ENCODE data around the gene CNTNAP2. TPM values are rescaled to one million over a fixed set of nuclear protein-coding genes. Genes with fewer than 3 reads are reported as not detected.
A peak's percentile ranks its signal among the peaks of the same experiment; 100 is the strongest.

The CNTNAP2 gene
- total RNA-seq, 1 experiment from 2014 or later, result 64.5 TPM

DNA sequence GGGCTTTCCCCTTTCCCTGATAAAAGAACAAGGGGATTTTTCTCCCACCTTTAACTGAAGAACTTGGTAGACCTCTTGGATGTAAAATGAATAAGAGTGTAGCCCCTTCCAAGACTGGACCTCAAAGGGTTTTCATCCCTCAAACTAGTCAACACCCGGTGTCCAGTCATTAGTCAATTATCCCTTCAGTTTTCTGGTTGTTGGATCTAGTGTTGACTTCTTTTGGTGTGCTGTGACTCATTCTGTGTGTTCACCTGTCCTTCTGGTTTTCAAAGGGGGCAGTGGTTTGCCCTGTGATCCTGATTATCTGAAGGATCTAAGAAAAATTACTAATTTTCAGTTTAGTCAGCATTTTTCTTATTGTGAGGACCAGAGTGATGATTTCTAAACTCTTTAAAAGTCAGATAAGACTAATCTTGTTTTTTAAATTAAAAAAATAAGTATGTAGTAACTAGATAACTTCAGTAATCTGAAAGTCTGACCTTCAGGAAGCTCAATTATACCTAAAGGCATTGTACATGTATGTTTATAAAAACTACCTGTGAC is 583.5 kb downstream of the CNTNAP2 start:
- no CpG with 5 or more reads among the region's 1 CpG for WGBS (ENCODE audit: extremely low coverage, insufficient read length, low lambda C conversion rate)
- no peak overlapping the region for H3K23ac ChIP-seq (ENCODE audit: insufficient read length, low read depth, low read length)
- no peak overlapping the region for H2BK5ac ChIP-seq (ENCODE audit: insufficient read length, low read length)
- no peak overlapping the region for H3K27ac ChIP-seq (ENCODE audit: insufficient read length, low read depth, low read length)
- no peak for DNase-seq
- no peak overlapping the region for H2BK12ac ChIP-seq (ENCODE audit: insufficient read length, low read depth, low read length)
- H3K14ac ChIP-seq (ENCODE audit: insufficient read depth, low read length), result no peak overlapping the region
- H3K56ac ChIP-seq (ENCODE audit: insufficient read length, low read depth, low read length), result no peak overlapping the region
- no peaks in the 10 kb centered on the region for H3K4me1 ChIP-seq (ENCODE audit: insufficient read depth, low read length)
- no peaks in the 10 kb centered on the region for H3K79me1 ChIP-seq (ENCODE audit: insufficient read depth, low read depth, low read length, poor library complexity, severe bottlenecking)
- H3T11ph ChIP-seq (ENCODE audit: low read length), result no peak overlapping the region
- H2AK5ac ChIP-seq (ENCODE audit: insufficient read length, low read length), result no peak overlapping the region
- no peak overlapping the region for H3K18ac ChIP-seq (ENCODE audit: insufficient read length, low read depth, low read length)
- Mint-ChIP-seq H3K27ac (peak overlapping the region in 1 of 3 experiments; percentile 28; a peak in 1 of 7 replicates), H3K27me3 (ENCODE audit: low read depth) (no peaks in the 10 kb centered on the region), H3K4me3 (no peak overlapping the region), H3K9me3 (no peaks in the 10 kb centered on the region), H3K36me3 (ENCODE audit: insufficient read depth in 1 of 3, low read depth in 3 of 3) (no peaks in the 10 kb centered on the region), H3K4me1 (no peaks in the 10 kb centered on the region)
- no peaks in the 10 kb centered on the region for H3K27me3 ChIP-seq (ENCODE audit: insufficient read depth, low read length)
- H2AFZ ChIP-seq (ENCODE audit: low read length), result no peak overlapping the region
- no peak overlapping the region for H2BK15ac ChIP-seq (ENCODE audit: low read depth, low read length)
- H3K4me2 ChIP-seq (ENCODE audit: insufficient read depth, insufficient read length, low read length), result no peak overlapping the region
- H3K9ac ChIP-seq (ENCODE audit: extremely low read depth, insufficient read length, low read length), result no peak overlapping the region
- no peak overlapping the region for H3K4ac ChIP-seq (ENCODE audit: low read depth, low read length)
- no peak overlapping the region for H4K8ac ChIP-seq (replicated peaks; ENCODE audit: insufficient read length, low read depth, low read length)
- no peak overlapping the region for H4K5ac ChIP-seq (ENCODE audit: insufficient read length, low read depth, low read length)
- H2BK120ac ChIP-seq (ENCODE audit: low read depth, low read length, poor library complexity, severe bottlenecking), result no peak overlapping the region
- H4K20me1 ChIP-seq (ENCODE audit: control insufficient read depth, insufficient read depth, insufficient read length), result no peaks in the 10 kb centered on the region
- H3K79me2 ChIP-seq (ENCODE audit: insufficient read depth, low read length), result no peaks in the 10 kb centered on the region
- TF ChIP-seq, protein P1, sequence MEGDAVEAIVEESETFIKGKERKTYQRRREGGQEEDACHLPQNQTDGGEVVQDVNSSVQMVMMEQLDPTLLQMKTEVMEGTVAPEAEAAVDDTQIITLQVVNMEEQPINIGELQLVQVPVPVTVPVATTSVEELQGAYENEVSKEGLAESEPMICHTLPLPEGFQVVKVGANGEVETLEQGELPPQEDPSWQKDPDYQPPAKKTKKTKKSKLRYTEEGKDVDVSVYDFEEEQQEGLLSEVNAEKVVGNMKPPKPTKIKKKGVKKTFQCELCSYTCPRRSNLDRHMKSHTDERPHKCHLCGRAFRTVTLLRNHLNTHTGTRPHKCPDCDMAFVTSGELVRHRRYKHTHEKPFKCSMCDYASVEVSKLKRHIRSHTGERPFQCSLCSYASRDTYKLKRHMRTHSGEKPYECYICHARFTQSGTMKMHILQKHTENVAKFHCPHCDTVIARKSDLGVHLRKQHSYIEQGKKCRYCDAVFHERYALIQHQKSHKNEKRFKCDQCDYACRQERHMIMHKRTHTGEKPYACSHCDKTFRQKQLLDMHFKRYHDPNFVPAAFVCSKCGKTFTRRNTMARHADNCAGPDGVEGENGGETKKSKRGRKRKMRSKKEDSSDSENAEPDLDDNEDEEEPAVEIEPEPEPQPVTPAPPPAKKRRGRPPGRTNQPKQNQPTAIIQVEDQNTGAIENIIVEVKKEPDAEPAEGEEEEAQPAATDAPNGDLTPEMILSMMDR (conservative IDR thresholded peaks at IDR 0.05), result no peak
- H3K9me3 ChIP-seq (ENCODE audit: control insufficient read depth, low read depth, low read length), result no peaks in the 10 kb centered on the region
- no peak overlapping the region for H2BK20ac ChIP-seq (ENCODE audit: low read depth, low read length, poor library complexity, severe bottlenecking)
- no peak overlapping the region for H4K91ac ChIP-seq (ENCODE audit: insufficient read length, low read depth, low read length)
- H3K23me2 ChIP-seq (ENCODE audit: insufficient read length, low read depth, low read length, poor library complexity, severe bottlenecking), result no peaks in the 10 kb centered on the region
